Neuronal stem cell (in vitro differentiated cells): ENCODE measurements around the gene KCNH3.

ENCODE experiments used
- DNase-seq: peaks from one replicate; pipeline ENCODE4 v3.0.0-alpha.2; 2013; ENCODE audit warnings: low spot score
- H2AFZ ChIP-seq: one replicate; pipeline ENCODE4 v1.6.1; 2013; ENCODE audit warnings: mild to moderate bottlenecking, low read length, inconsistent platforms
- H2AK5ac ChIP-seq: 2 replicates; pipeline ENCODE4 v1.6.1; 2013; ENCODE audit warnings: low read depth, mild to moderate bottlenecking, inconsistent platforms, low read length, moderate library complexity, mixed read lengths
- H2BK120ac ChIP-seq: 2 replicates; pipeline ENCODE4 v1.6.1; 2013; ENCODE audit warnings: low read depth, mild to moderate bottlenecking, inconsistent platforms, low read length, moderate library complexity, mixed read lengths
- H2BK12ac ChIP-seq: one replicate; pipeline ENCODE4 v1.6.1; 2013; ENCODE audit warnings: low read length, inconsistent platforms
- H2BK15ac ChIP-seq: 2 replicates; pipeline ENCODE4 v1.6.1; 2013; ENCODE audit warnings: mild to moderate bottlenecking, low read length, inconsistent platforms, mixed read lengths
- H2BK5ac ChIP-seq: one replicate; pipeline ENCODE4 v1.6.1; 2013; ENCODE audit warnings: inconsistent platforms, mild to moderate bottlenecking, low read length, moderate library complexity
- H3K14ac ChIP-seq: one replicate; pipeline ENCODE4 v1.6.1; 2013; ENCODE audit warnings: low read length, inconsistent platforms
- H3K18ac ChIP-seq: 2 replicates; pipeline ENCODE4 v1.6.1; 2013; ENCODE audit warnings: low read length, inconsistent platforms
- H3K23ac ChIP-seq: 2 replicates; pipeline ENCODE4 v1.6.1; 2013; ENCODE audit warnings: low read depth, mild to moderate bottlenecking, mixed read lengths, low read length, inconsistent platforms; ENCODE audit not compliant: poor library complexity
- H3K27ac ChIP-seq: replicated peaks from 3 replicates; pipeline ENCODE4 v1.5.1; 2013; ENCODE audit warnings: low read length, inconsistent platforms
- H3K27me3 ChIP-seq, 3 experiments: 2 replicates each; pipeline ENCODE4 v1.6.1; 2013; ENCODE audit warnings: low read length in 3 of 3, mild to moderate bottlenecking in 2 of 3, inconsistent platforms in 1 of 3, low read depth in 1 of 3, mixed read lengths in 1 of 3, moderate library complexity in 1 of 3; ENCODE audit not compliant: control insufficient read depth in 3 of 3, insufficient read depth in 3 of 3
- H3K36me3 ChIP-seq, 2 donors: replicated peaks in 1 of 2; 2 replicates each; pipeline ENCODE4 v1.6.1; 2013; ENCODE audit warnings: low read length in 2 of 2; ENCODE audit not compliant: control insufficient read depth in 2 of 2, insufficient read depth in 2 of 2
- H3K4ac ChIP-seq: 2 replicates; pipeline ENCODE4 v1.6.1; 2013; ENCODE audit warnings: inconsistent platforms, mild to moderate bottlenecking, low read length, moderate library complexity
- H3K4me1 ChIP-seq, 2 donors: 1 replicate in 1 of 2; 2 replicates in 1 of 2; pipeline ENCODE4 v1.6.1; 2013; ENCODE audit warnings: low read length in 2 of 2, low read depth in 1 of 2; ENCODE audit not compliant: control insufficient read depth in 2 of 2, insufficient read depth in 1 of 2
- H3K4me2 ChIP-seq: one replicate; pipeline ENCODE4 v1.6.1; 2013; ENCODE audit warnings: mild to moderate bottlenecking, low read length, inconsistent platforms; ENCODE audit not compliant: insufficient read depth, poor library complexity, severe bottlenecking
- H3K4me3 ChIP-seq, 2 donors: 2 replicates each; pipeline ENCODE4 v1.5.1; 2013; ENCODE audit warnings: low read length in 2 of 2, mild to moderate bottlenecking in 2 of 2, inconsistent platforms in 1 of 2, moderate library complexity in 1 of 2
- H3K79me1 ChIP-seq: one replicate; pipeline ENCODE4 v1.6.1; 2013; ENCODE audit warnings: low read depth, mild to moderate bottlenecking, inconsistent platforms, low read length, moderate library complexity
- H3K9ac ChIP-seq: one replicate; pipeline ENCODE4 v1.6.1; 2013; ENCODE audit warnings: mild to moderate bottlenecking, low read depth, low read length, inconsistent platforms; ENCODE audit not compliant: poor library complexity
- H3K9me3 ChIP-seq, 2 donors: replicated peaks in 1 of 2; 2 replicates each; pipeline versions ENCODE3 to v1.6.1; 2013; ENCODE audit warnings: low read length in 2 of 2, mild to moderate bottlenecking in 2 of 2, inconsistent platforms in 1 of 2, low read depth in 1 of 2, mixed read lengths in 1 of 2, moderate library complexity in 1 of 2; ENCODE audit not compliant: control insufficient read depth in 2 of 2, insufficient read depth in 1 of 2
- H4K8ac ChIP-seq: one replicate; pipeline ENCODE4 v1.6.1; 2013; ENCODE audit warnings: low read depth, mild to moderate bottlenecking, inconsistent platforms, low read length, moderate library complexity
- H4K91ac ChIP-seq: one replicate; pipeline ENCODE4 v1.6.1; 2013; ENCODE audit warnings: low read length, low read depth, mild to moderate bottlenecking, inconsistent platforms; ENCODE audit not compliant: poor library complexity
- WGBS, 2 donors: extraction: QIAGEN DNeasy Blood & Tissue Kit; methylation state at CpG; one replicate each; pipeline ENCODE4 v1.1.7; 2013; ENCODE audit warnings: missing lambda C conversion rate in 2 of 2, mixed read lengths in 1 of 2; ENCODE audit not compliant: insufficient read length in 2 of 2, insufficient replicate concordance in 1 of 2; ENCODE audit errors: extremely low coverage in 2 of 2; 5-methylcytosine and 5-hydroxymethylcytosine counted together

The KCNH3 gene

GRCh38 chr12:49519574-49519936, 19.3 kb upstream of the KCNH3 start:
- Histone ChIP-seq H2AFZ (no peak overlapping the region), H3K4me3 (no peak overlapping the region), H3K36me3 (peaks cover 5 to 66% of the 10 kb centered on the region in 2 donors), H3K4me1 (no peaks in the 10 kb centered on the region), H2BK5ac (no peak overlapping the region), H3K9ac (no peak overlapping the region), H2BK12ac (no peak overlapping the region), H4K8ac (no peak overlapping the region), H3K18ac (no peak overlapping the region), H3K27ac (no peak overlapping the region), H2AK5ac (no peak overlapping the region), H4K91ac (no peak overlapping the region), H2BK120ac (no peak overlapping the region), H3K79me1 (no peaks in the 10 kb centered on the region), H3K23ac (no peak overlapping the region), H3K14ac (no peak overlapping the region), H3K4me2 (no peak overlapping the region), H3K9me3 (no peaks in the 10 kb centered on the region), H3K27me3 (no peaks in the 10 kb centered on the region), H3K4ac (no peak overlapping the region), H2BK15ac (no peak overlapping the region)
- no peak for DNase-seq
- no CpG with 5 or more reads among the region's 5 CpGs for WGBS, 2 donors

DNA sequence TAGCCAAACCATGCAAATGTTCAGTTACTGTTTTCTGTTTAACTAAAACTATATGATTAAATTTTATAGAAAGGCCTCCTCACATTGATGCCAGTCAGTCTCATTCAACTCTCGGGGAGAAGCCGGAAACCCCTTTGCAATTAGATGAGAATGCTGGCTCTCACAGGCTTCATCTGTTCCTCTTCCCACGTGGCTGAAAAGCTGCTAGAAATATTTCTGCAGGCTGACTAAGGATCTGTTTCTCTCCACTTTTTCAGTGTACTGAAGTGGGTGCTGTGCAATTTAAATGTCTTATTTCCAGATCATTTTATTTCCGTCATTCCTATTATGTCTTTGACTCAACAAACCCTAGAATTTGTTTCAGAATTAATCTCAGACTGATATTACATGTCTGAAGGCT, 17.4 kb upstream of the KCNH3 start:
- H3K79me1 ChIP-seq, result no peaks in the 10 kb centered on the region
- H3K36me3 ChIP-seq, result peaks cover 17 to 76% of the 10 kb centered on the region in 2 donors
- no peak overlapping the region for H2BK5ac ChIP-seq

GRCh38 chr12:49524660-49525324, 14.0 kb upstream of the KCNH3 start:
- no peak overlapping the region for H3K4ac ChIP-seq
- H3K14ac ChIP-seq, result no peak overlapping the region
- H3K9ac ChIP-seq, result no peak overlapping the region
- no peak overlapping the region for H2AFZ ChIP-seq
- H3K4me2 ChIP-seq, result no peak overlapping the region
- H2BK120ac ChIP-seq, result no peak overlapping the region
- H3K4me3 ChIP-seq, result no peak overlapping the region
- H2BK5ac ChIP-seq, result no peak overlapping the region
- no peak overlapping the region for H2BK15ac ChIP-seq
- no peaks in the 10 kb centered on the region for H3K79me1 ChIP-seq
- DNase-seq, result no peak
- no peak overlapping the region for H3K27ac ChIP-seq
- H3K18ac ChIP-seq, result no peak overlapping the region
- H3K4me1 ChIP-seq, result no peaks in the 10 kb centered on the region
- H2AK5ac ChIP-seq, result no peak overlapping the region
- no peak overlapping the region for H2BK12ac ChIP-seq
- H4K8ac ChIP-seq, result no peak overlapping the region
- no CpG with 5 or more reads among the region's 6 CpGs for WGBS, 2 donors
- no peak overlapping the region for H4K91ac ChIP-seq
- H3K9me3 ChIP-seq, result peaks cover 0 to 2% of the 10 kb centered on the region in 2 donors
- H3K27me3 ChIP-seq, result no peaks in the 10 kb centered on the region
- H3K23ac ChIP-seq, result no peak overlapping the region
- peaks cover 19 to 77% of the 10 kb centered on the region in 2 donors for H3K36me3 ChIP-seq

More for the DNA sequence above, 17.4 kb upstream of the KCNH3 start:
- no peak for DNase-seq
- Histone ChIP-seq H3K4me2 (no peak overlapping the region), H3K9me3 (no peaks in the 10 kb centered on the region), H3K4me1 (no peaks in the 10 kb centered on the region), H3K14ac (no peak overlapping the region), H3K4me3 (no peak overlapping the region), H3K23ac (no peak overlapping the region), H2BK120ac (no peak overlapping the region), H2AFZ (no peak overlapping the region), H3K18ac (no peak overlapping the region), H3K4ac (no peak overlapping the region), H4K8ac (no peak overlapping the region), H3K27ac (no peak overlapping the region), H3K9ac (no peak overlapping the region), H3K27me3 (no peaks in the 10 kb centered on the region), H4K91ac (no peak overlapping the region), H2AK5ac (no peak overlapping the region), H2BK12ac (no peak overlapping the region), H2BK15ac (no peak overlapping the region)
- WGBS, 2 donors, result no CpG with 5 or more reads among the region's 4 CpGs

DNA sequence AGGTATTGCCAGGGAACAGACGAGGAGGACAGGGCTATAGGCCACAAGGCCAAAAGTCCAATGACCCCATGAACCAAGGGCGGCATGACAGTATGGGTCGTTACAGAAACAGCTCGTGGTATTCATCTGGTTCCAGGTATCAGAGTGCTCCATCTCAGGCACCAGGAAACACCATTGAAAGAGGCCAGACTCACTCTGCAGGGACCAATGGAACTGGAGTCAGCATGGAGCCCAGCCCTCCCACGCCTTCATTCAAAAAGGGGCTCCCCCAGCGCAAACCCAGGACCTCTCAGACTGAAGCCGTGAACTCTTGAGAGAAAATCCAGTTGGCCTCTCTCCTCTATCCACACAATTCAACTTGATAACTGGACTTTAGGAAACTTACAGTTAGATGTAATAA, 12.9 kb upstream of the KCNH3 start:
- no peak overlapping the region for H4K91ac ChIP-seq
- no peaks in the 10 kb centered on the region for H3K79me1 ChIP-seq
- peaks cover 0 to 2% of the 10 kb centered on the region in 2 donors for H3K9me3 ChIP-seq
- H2BK15ac ChIP-seq, result no peak overlapping the region
- no peak overlapping the region for H3K27ac ChIP-seq
- no peak overlapping the region for H3K4me3 ChIP-seq
- DNase-seq, result no peak
- no peak overlapping the region for H2BK120ac ChIP-seq
- no peak overlapping the region for H3K4me2 ChIP-seq
- no CpG with 5 or more reads among the region's 7 CpGs for WGBS, 2 donors
- H2BK12ac ChIP-seq, result no peak overlapping the region
- no peak overlapping the region for H3K9ac ChIP-seq
- H3K4me1 ChIP-seq, result no peaks in the 10 kb centered on the region
- H3K36me3 ChIP-seq, result peaks cover 19 to 76% of the 10 kb centered on the region in 2 donors
- H4K8ac ChIP-seq, result no peak overlapping the region
- H3K14ac ChIP-seq, result no peak overlapping the region
- H2AFZ ChIP-seq, result no peak overlapping the region
- H2BK5ac ChIP-seq, result no peak overlapping the region
- H3K4ac ChIP-seq, result no peak overlapping the region
- no peak overlapping the region for H2AK5ac ChIP-seq
- H3K18ac ChIP-seq, result no peak overlapping the region
- H3K27me3 ChIP-seq, result no peaks in the 10 kb centered on the region
- no peak overlapping the region for H3K23ac ChIP-seq
